ENCODE measurements around the gene TERC.
A peak's percentile ranks its signal among the peaks of the same experiment; 100 is the strongest.

- TF ChIP-seq CTCF (IDR thresholded peaks at IDR 0.05; ENCODE audit: low read depth, low read length, poor library complexity, severe bottlenecking) (peak; percentile 84), EZH2phosphoT487 (IDR thresholded peaks at IDR 0.05; ENCODE audit: borderline replicate concordance, low read length) (no peak)
Observed at GRCh38 chr3:169813757-169814517, 49.1 kb upstream of the TERC start.
